H9 (cell line): ENCODE results near the gene CENPV. TPM values are rescaled to one million over a fixed set of nuclear protein-coding genes. Genes with fewer than 3 reads are reported as not detected.

ENCODE experiments used
- DNase-seq: peaks from one replicate; pipeline ENCODE4 v3.0.0-alpha.2; 2017
- H2AFZ ChIP-seq: one replicate; pipeline ENCODE4 v1.6.1; 2013; ENCODE audit warnings: mild to moderate bottlenecking, low read length, control low read depth, moderate library complexity
- H2AK5ac ChIP-seq: 2 replicates; pipeline ENCODE4 v1.6.1; 2013; ENCODE audit warnings: low read length, control low read depth, mixed read lengths; ENCODE audit not compliant: insufficient read length
- H2BK120ac ChIP-seq: one replicate; pipeline ENCODE4 v1.6.1; 2013; ENCODE audit warnings: low read depth, mild to moderate bottlenecking, low read length, control low read depth, inconsistent platforms; ENCODE audit not compliant: poor library complexity, severe bottlenecking
- H2BK12ac ChIP-seq: 2 replicates; pipeline ENCODE4 v1.6.1; 2013; ENCODE audit warnings: low read length, control low read depth, mixed read lengths, low read depth; ENCODE audit not compliant: insufficient read length
- H2BK15ac ChIP-seq: 2 replicates; pipeline ENCODE4 v1.6.1; 2013; ENCODE audit warnings: low read depth, low read length, control low read depth
- H2BK20ac ChIP-seq: one replicate; pipeline ENCODE4 v1.6.1; 2013; ENCODE audit warnings: low read depth, mild to moderate bottlenecking, low read length, control low read depth, inconsistent platforms; ENCODE audit not compliant: poor library complexity, severe bottlenecking
- H2BK5ac ChIP-seq: 2 replicates; pipeline ENCODE4 v1.6.1; 2013; ENCODE audit warnings: low read length, control low read depth, mixed read lengths; ENCODE audit not compliant: insufficient read length
- H3K14ac ChIP-seq: 2 replicates; pipeline ENCODE4 v1.6.1; 2013; ENCODE audit warnings: low read length, control low read depth; ENCODE audit not compliant: insufficient read depth
- H3K18ac ChIP-seq: 2 replicates; pipeline ENCODE4 v1.6.1; 2013; ENCODE audit warnings: low read depth, mild to moderate bottlenecking, mixed read lengths, low read length, control low read depth; ENCODE audit not compliant: insufficient read length
- H3K23ac ChIP-seq: 2 replicates; pipeline ENCODE4 v1.6.1; 2013; ENCODE audit warnings: low read length, control low read depth, mixed read lengths, low read depth; ENCODE audit not compliant: insufficient read length
- H3K23me2 ChIP-seq: 2 replicates; pipeline ENCODE4 v1.6.1; 2013; ENCODE audit warnings: low read depth, mild to moderate bottlenecking, mixed read lengths, low read length, control low read depth; ENCODE audit not compliant: insufficient read length, poor library complexity, severe bottlenecking
- H3K27ac ChIP-seq: 2 replicates; pipeline ENCODE4 v1.5.1; 2013; ENCODE audit warnings: low read length, control low read depth, mixed read lengths, low read depth; ENCODE audit not compliant: insufficient read length
- H3K27me3 ChIP-seq: 2 replicates; pipeline ENCODE4 v1.6.1; 2013; ENCODE audit warnings: low read length, control low read depth, inconsistent platforms; ENCODE audit not compliant: insufficient read depth
- H3K4ac ChIP-seq: 2 replicates; pipeline ENCODE4 v1.6.1; 2013; ENCODE audit warnings: low read depth, mild to moderate bottlenecking, control low read depth, inconsistent platforms, low read length, moderate library complexity
- H3K4me1 ChIP-seq: 2 replicates; pipeline ENCODE4 v1.6.1; 2013; ENCODE audit warnings: low read length, control low read depth, inconsistent platforms; ENCODE audit not compliant: insufficient read depth
- H3K4me2 ChIP-seq: 2 replicates; pipeline ENCODE4 v1.6.1; 2013; ENCODE audit warnings: low read length, control low read depth, mixed read lengths; ENCODE audit not compliant: insufficient read length, insufficient read depth
- H3K56ac ChIP-seq: 2 replicates; pipeline ENCODE4 v1.6.1; 2013; ENCODE audit warnings: low read depth, mild to moderate bottlenecking, mixed read lengths, low read length, control low read depth; ENCODE audit not compliant: insufficient read length
- H3K79me1 ChIP-seq: 2 replicates; pipeline ENCODE4 v1.6.1; 2013; ENCODE audit warnings: low read depth, mild to moderate bottlenecking, moderate library complexity, low read length, control low read depth, inconsistent platforms; ENCODE audit not compliant: insufficient read depth, poor library complexity, severe bottlenecking
- H3K79me2 ChIP-seq: 2 replicates; pipeline ENCODE4 v1.6.1; 2013; ENCODE audit warnings: low read length, control low read depth, inconsistent platforms; ENCODE audit not compliant: insufficient read depth
- H3K9ac ChIP-seq: 2 replicates; pipeline ENCODE4 v1.6.1; 2013; ENCODE audit warnings: low read length, control low read depth, mixed read lengths; ENCODE audit not compliant: insufficient read length; ENCODE audit errors: extremely low read depth
- H3K9me3 ChIP-seq: one replicate; pipeline ENCODE4 v1.6.1; 2013; ENCODE audit warnings: low read depth, low read length, inconsistent platforms; ENCODE audit not compliant: control insufficient read depth
- H3T11ph ChIP-seq: one replicate; pipeline ENCODE4 v1.6.1; 2013; ENCODE audit warnings: mild to moderate bottlenecking, low read length, control low read depth, inconsistent platforms
- H4K20me1 ChIP-seq: one replicate; pipeline ENCODE4 v1.6.1; 2013; ENCODE audit not compliant: control insufficient read depth, insufficient read length, insufficient read depth
- H4K5ac ChIP-seq: 2 replicates; pipeline ENCODE4 v1.6.1; 2013; ENCODE audit warnings: low read depth, mild to moderate bottlenecking, mixed read lengths, low read length, control low read depth; ENCODE audit not compliant: insufficient read length
- H4K8ac ChIP-seq: replicated peaks from 2 replicates; pipeline ENCODE4 v1.6.1; 2013; ENCODE audit warnings: low read length, control low read depth, mixed read lengths, low read depth; ENCODE audit not compliant: insufficient read length
- H4K91ac ChIP-seq: 2 replicates; pipeline ENCODE4 v1.6.1; 2013; ENCODE audit warnings: low read depth, mild to moderate bottlenecking, moderate library complexity, mixed read lengths, low read length, control low read depth; ENCODE audit not compliant: insufficient read length
- H3K27ac Mint-ChIP-seq, 3 experiments: 2 replicates in 2 of 3; 3 replicates in 1 of 3; pipeline ENCODE4 v1.8.0; 2020 to 2021; ENCODE audit warnings: mixed read lengths in 3 of 3, mild to moderate bottlenecking in 1 of 3, moderate library complexity in 1 of 3
- H3K27me3 Mint-ChIP-seq: 2 replicates; pipeline ENCODE4 v1.8.0; 2021; ENCODE audit warnings: low read depth, mild to moderate bottlenecking, moderate library complexity, mixed read lengths
- H3K36me3 Mint-ChIP-seq, 3 experiments: 2 replicates in 2 of 3; 3 replicates in 1 of 3; pipeline ENCODE4 v1.8.0; 2020 to 2021; ENCODE audit warnings: low read depth in 3 of 3, mixed read lengths in 3 of 3; ENCODE audit not compliant: insufficient read depth in 1 of 3
- H3K4me1 Mint-ChIP-seq, 2 experiments: 2 replicates each; pipeline ENCODE4 v1.8.0; 2020; ENCODE audit warnings: mixed read lengths in 2 of 2
- H3K4me3 Mint-ChIP-seq, 2 experiments: 2 replicates in 1 of 2; 3 replicates in 1 of 2; pipeline ENCODE4 v1.8.0; 2020 to 2021; ENCODE audit warnings: mild to moderate bottlenecking in 2 of 2, mixed read lengths in 2 of 2, moderate library complexity in 1 of 2
- H3K9me3 Mint-ChIP-seq, 2 experiments: 2 replicates in 1 of 2; 3 replicates in 1 of 2; pipeline ENCODE4 v1.8.0; 2020; ENCODE audit warnings: mild to moderate bottlenecking in 2 of 2, mixed read lengths in 2 of 2, moderate library complexity in 1 of 2
- WGBS: extraction: QIAGEN DNeasy Blood & Tissue Kit; methylation state at CpG from one replicate; pipeline ENCODE4 v1.1.7; 2013; ENCODE audit warnings: missing lambda C conversion rate, low lambda C conversion rate, mixed read lengths; ENCODE audit not compliant: insufficient read length; ENCODE audit errors: extremely low coverage; 5-methylcytosine and 5-hydroxymethylcytosine counted together
- long read RNA-seq: library from polyadenylated mRNA; unstranded; transcript quantifications from one replicate; pipeline ENCODE4 v2.0.0, GENCODE V29; 2020
- total RNA-seq: library from RNA; stranded (reverse); gene quantifications from 2 replicates; pipeline ENCODE4 v1.2.1, GENCODE V29; 2021
- TF ChIP-seq, protein P1 (sequence below): fragments of 200-600 bp; sonication (generic); conservative IDR thresholded peaks from 3 replicates; pipeline ENCODE4 v1.8.0; 2021; ENCODE audit warnings: antibody characterized with exemption, mild to moderate bottlenecking

Gene CENPV
- total RNA-seq, result 196 and 200 TPM in 2 replicates
- long read RNA-seq, partial matches to known transcripts, result 1 of 14 reads
- long read RNA-seq, other reads (novel, unspliced or antisense), result 7 of 14 reads

DNA sequence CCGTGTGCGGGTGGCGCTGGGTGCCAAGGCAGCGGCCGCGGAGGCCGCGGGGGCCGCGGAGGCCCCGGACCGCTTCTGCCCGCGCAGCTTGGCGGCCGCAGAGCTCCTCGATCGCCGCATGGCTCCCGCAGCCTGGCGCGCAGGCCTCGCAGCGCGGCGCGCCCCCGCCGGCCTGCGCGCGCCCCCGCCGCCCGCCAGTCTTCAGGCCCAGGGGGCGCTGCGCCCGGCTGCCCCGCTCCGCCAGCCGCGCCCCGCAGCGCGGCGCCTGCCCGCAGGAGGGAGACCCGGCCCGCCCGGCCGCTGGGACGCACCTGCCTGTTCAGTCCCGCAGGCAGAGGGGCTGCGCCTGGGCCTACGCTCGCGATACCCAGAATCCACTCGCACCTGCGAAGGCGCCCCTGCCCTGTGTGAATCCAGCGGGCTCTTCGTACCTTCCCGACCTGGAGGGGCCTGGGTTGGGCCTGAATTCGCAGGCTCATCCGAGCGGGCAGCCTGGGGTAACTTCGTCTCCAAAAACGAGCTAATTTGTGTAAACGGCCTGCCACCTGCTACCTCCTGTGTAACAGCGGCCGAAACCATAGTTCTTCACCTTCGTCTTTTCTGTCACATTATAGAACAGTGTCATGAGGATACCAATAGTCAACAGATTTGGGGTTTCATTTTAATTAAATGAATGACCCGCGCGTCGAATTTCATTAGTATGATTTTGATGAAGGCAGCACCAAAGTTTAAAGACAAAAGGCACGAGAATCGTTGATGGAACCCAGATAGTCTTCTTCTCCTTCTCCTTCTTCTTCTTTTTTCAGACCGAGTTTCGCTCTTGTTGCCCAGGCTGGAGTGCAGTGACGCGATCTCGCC, at the start of gene CENPV:
Gene CENPV (minus strand): TSS at position 153 of the 858 bp plus-strand sequence. CDS start 33 bp downstream, at position 120.
- Histone ChIP-seq H2BK15ac (no peak within 1 kb of the TSS), H3K27me3 (no peaks in the 10 kb centered on the region), H3K79me2 (peaks cover 6% of the 10 kb centered on the region; the same call in 1 of the 2 replicates), H4K91ac (peak within 1 kb of the TSS; percentile 74), H4K5ac (peak within 1 kb of the TSS; percentile 14), H3K56ac (no peak within 1 kb of the TSS), H3K14ac (peak within 1 kb of the TSS; percentile 96), H3T11ph (no peak within 1 kb of the TSS), H2BK120ac (peak within 1 kb of the TSS; percentile 65), H3K9me3 (no peaks in the 10 kb centered on the region), H3K23ac (no peak within 1 kb of the TSS), H2BK12ac (no peak within 1 kb of the TSS), H4K20me1 (no peaks in the 10 kb centered on the region), H3K4me1 (no peaks in the 10 kb centered on the region), H3K79me1 (peaks cover 5% of the 10 kb centered on the region), H3K27ac (no peak within 1 kb of the TSS), H2AK5ac (no peak within 1 kb of the TSS), H2BK5ac (no peak within 1 kb of the TSS), H3K4me2 (peak within 1 kb of the TSS; percentile 92), H2BK20ac (no peak within 1 kb of the TSS), H4K8ac (no peak within 1 kb of the TSS), H3K18ac (peak within 1 kb of the TSS; percentile 86), H3K9ac (peak within 1 kb of the TSS; percentile 94), H3K4ac (peak within 1 kb of the TSS; percentile 52; the same call in 1 of the 2 replicates), H2AFZ (no peak within 1 kb of the TSS), H3K23me2 (peaks cover 8% of the 10 kb centered on the region)
- H3K4me3 Mint-ChIP-seq, result peak within 1 kb of the TSS; percentile 90 to 96
- H3K9me3 Mint-ChIP-seq, result no peaks in the 10 kb centered on the region
- H3K4me1 Mint-ChIP-seq, result peaks cover 18 to 21% of the 10 kb centered on the region in 2 experiments
- WGBS, result no CpG with 5 or more reads among the region's 83 CpGs
- peaks cover 14 to 19% (median 15%) of the 10 kb centered on the region in 3 experiments for H3K36me3 Mint-ChIP-seq
- peak within 1 kb of the TSS; percentile 62 to 99 (median 99) for H3K27ac Mint-ChIP-seq
- TF ChIP-seq, protein P1, sequence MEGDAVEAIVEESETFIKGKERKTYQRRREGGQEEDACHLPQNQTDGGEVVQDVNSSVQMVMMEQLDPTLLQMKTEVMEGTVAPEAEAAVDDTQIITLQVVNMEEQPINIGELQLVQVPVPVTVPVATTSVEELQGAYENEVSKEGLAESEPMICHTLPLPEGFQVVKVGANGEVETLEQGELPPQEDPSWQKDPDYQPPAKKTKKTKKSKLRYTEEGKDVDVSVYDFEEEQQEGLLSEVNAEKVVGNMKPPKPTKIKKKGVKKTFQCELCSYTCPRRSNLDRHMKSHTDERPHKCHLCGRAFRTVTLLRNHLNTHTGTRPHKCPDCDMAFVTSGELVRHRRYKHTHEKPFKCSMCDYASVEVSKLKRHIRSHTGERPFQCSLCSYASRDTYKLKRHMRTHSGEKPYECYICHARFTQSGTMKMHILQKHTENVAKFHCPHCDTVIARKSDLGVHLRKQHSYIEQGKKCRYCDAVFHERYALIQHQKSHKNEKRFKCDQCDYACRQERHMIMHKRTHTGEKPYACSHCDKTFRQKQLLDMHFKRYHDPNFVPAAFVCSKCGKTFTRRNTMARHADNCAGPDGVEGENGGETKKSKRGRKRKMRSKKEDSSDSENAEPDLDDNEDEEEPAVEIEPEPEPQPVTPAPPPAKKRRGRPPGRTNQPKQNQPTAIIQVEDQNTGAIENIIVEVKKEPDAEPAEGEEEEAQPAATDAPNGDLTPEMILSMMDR, result no peak; the same call in 2 of the 3 replicates
- peak; percentile 96 for DNase-seq
- H3K27me3 Mint-ChIP-seq, result peaks cover 24% of the 10 kb centered on the region
